Peyer's patch (tissue), 4 donors: ENCODE measurements around the gene SAFB. TPM values are rescaled to one million over a fixed set of nuclear protein-coding genes. Genes with fewer than 3 reads are reported as not detected.

Experiments used
- DNase-seq, 3 donors: peaks; one replicate each; pipeline ENCODE4 v3.0.0-alpha.2; 2017 to 2019
- H3K27ac ChIP-seq, 4 donors: fragments of 200-600 bp; sonication (generic); one replicate each; pipeline ENCODE4 v1.5.1; 2016 to 2019
- H3K27me3 ChIP-seq, 2 donors: fragments of 200-600 bp; sonication (generic); one replicate each; pipeline ENCODE4 v1.5.1; 2019
- H3K36me3 ChIP-seq, 3 donors: fragments of 200-600 bp; sonication (generic); one replicate each; pipeline ENCODE4 v1.5.1; 2016 to 2019
- H3K4me1 ChIP-seq, 4 donors: fragments of 200-600 bp; sonication (generic); one replicate each; pipeline ENCODE4 v1.5.1; 2016 to 2019
- H3K4me3 ChIP-seq, 4 donors: fragments of 200-600 bp; sonication (generic); 1 replicate in 3 of 4; 2 replicates in 1 of 4; pipeline ENCODE4 v1.5.1; 2016 to 2019; ENCODE audit warnings: mild to moderate bottlenecking in 1 of 4
- H3K9me3 ChIP-seq, 4 donors: fragments of 200-600 bp; sonication (generic); one replicate each; pipeline ENCODE4 v1.5.1; 2016 to 2019; ENCODE audit warnings: mild to moderate bottlenecking in 1 of 4
- POLR2A ChIP-seq, 2 donors: fragments of 450-650 bp; IDR thresholded peaks; one replicate each; pipeline ENCODE4 v1.5.1; 2017; ENCODE audit warnings: antibody characterized with exemption in 2 of 2, mild to moderate bottlenecking in 2 of 2, moderate library complexity in 2 of 2
- total RNA-seq, 4 donors: library from RNA; depleted of rRNA; stranded (reverse); fragments of >200 nt; gene quantifications; one replicate each; pipeline ENCODE4 v1.1.0, GENCODE V29; 2016
- TF ChIP-seq, protein P1 (sequence below), 6 experiments: fragments of 450-650 bp in 4 of 6; fragments of 200-600 bp in 2 of 6; sonication (generic) in 1 of 6; IDR thresholded peaks; one replicate each; pipeline ENCODE4 v1.5.1; 2017 to 2019; ENCODE audit warnings: antibody characterized with exemption in 6 of 6, mild to moderate bottlenecking in 3 of 6, moderate library complexity in 1 of 6

SAFB gene
- total RNA-seq, 4 donors from 2014 or later: 86.3 to 374 (median 163) TPM

DNA sequence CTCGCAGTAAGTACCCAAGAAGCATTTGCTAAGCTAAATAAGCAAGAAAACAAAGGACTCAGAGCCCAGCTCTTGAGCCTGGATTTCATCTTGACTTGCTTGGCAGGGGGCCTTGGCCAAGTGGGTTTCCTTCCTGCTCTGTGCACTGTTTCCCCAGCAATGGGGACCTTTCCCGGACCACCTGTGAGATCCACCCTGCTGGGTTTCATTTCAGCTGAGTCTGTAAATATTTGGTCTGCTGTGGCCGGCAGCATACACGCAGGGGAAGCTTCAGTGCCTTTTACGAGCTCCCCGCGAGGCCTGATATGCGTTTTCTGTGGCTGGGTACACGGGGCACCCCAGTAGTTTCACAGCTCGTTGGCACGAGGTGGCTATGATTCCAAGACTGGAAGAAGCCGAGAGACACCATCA is 42.7 kb upstream of the SAFB start:
- no peak for DNase-seq
- H3K27me3 ChIP-seq: no peaks in the 10 kb centered on the region
- H3K9me3 ChIP-seq: no peaks in the 10 kb centered on the region
- TF ChIP-seq, protein P1, sequence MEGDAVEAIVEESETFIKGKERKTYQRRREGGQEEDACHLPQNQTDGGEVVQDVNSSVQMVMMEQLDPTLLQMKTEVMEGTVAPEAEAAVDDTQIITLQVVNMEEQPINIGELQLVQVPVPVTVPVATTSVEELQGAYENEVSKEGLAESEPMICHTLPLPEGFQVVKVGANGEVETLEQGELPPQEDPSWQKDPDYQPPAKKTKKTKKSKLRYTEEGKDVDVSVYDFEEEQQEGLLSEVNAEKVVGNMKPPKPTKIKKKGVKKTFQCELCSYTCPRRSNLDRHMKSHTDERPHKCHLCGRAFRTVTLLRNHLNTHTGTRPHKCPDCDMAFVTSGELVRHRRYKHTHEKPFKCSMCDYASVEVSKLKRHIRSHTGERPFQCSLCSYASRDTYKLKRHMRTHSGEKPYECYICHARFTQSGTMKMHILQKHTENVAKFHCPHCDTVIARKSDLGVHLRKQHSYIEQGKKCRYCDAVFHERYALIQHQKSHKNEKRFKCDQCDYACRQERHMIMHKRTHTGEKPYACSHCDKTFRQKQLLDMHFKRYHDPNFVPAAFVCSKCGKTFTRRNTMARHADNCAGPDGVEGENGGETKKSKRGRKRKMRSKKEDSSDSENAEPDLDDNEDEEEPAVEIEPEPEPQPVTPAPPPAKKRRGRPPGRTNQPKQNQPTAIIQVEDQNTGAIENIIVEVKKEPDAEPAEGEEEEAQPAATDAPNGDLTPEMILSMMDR (IDR thresholded peaks at IDR 0.05): no peak
- no peak for TF ChIP-seq POLR2A (IDR thresholded peaks at IDR 0.05)
- H3K4me3 ChIP-seq: no peak overlapping the region
- peaks cover 0 to 4% (median 0%) of the 10 kb centered on the region in 4 donors for H3K4me1 ChIP-seq
- no peak overlapping the region for H3K27ac ChIP-seq
- H3K36me3 ChIP-seq: peaks cover 0 to 12% (median 0%) of the 10 kb centered on the region in 3 donors

DNA sequence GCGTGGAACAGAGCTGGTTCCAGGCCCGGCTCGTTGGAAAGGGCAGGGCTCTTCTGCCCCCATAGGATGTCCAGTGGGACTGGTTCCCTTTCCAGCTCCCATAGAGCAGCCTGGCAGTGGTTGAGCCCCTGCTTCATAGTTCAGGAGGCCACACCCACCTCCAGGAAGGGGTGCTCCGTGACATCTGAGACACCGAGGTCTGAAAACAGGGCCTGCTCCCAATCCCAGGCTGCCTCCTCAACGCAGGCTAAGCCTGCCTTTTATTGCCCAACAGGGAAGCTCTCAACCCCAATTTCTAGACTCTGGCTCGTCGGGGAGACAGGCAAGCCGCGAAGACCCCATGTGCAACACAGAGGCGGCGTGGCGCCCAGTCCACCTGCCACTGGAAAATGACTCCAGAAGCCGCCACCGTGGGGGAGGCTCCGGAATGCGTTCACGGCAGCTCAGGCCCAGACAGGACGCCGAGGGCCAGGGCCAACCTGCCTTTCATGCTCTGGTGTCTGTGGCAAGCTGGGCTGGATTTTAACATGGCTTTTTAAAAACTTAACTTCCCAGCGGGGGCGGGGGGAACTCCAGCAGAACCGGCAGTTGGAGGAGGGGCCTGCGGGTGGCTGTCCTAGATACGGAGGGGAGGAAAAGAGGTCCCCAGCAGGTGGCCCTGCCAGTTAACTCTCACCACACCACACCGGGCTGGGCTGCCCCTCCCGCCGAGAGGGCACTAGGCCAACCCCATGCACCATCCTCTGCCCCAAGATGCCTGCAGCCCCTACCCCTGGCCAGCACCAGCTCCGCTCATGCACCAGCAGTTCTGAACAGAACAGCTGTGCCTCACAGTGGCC is 37.2 kb upstream of the SAFB start:
- Histone ChIP-seq H3K9me3 (no peaks in the 10 kb centered on the region), H3K4me3 (no peak overlapping the region), H3K4me1 (no peaks in the 10 kb centered on the region), H3K27ac (peak overlapping the region in 1 of 4 donors; percentile 13), H3K27me3 (no peaks in the 10 kb centered on the region), H3K36me3 (peaks cover 0 to 59% (median 0%) of the 10 kb centered on the region in 3 donors)
- TF ChIP-seq, protein P1 (IDR thresholded peaks at IDR 0.05): no peak
- peak in 1 of 3 donors; percentile 20 for DNase-seq

DNA sequence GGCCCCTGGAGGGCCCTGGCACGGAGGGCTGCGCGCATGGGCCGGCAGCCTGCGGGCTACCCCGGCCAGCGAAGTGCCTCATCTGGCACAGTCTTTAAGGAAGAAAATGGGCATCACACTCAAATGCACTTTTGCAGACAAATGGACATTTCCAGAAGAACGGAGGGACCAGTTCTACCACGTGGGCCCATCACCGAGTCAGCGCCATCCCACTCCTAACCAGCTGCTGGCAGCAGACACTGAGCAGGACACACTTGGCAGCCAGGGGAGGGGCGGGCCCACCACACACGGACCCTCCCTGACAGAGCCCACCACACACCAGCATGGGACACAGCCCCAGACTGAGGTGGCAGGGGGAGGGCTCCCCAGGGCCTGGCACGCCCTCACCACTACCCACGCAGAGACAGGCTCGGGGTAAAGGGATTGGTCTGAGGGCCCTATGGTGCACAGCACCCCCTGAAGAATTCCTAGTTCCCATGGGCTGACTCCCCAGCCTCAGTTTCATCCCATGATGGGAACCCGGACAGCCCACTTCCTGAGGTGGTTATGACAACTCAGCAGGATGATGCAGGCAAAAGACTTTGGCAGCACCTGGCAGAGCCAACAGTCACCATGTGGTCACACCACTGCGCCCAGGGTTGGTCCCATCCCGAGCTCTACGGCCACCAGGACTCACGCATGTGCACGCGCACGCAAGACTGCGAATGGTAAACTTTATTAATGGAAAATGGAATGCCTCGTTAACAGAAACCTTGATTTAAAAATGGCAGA is 36.4 kb upstream of the SAFB start:
- Histone ChIP-seq H3K4me1 (no peaks in the 10 kb centered on the region), H3K4me3 (no peak overlapping the region), H3K27me3 (no peaks in the 10 kb centered on the region), H3K27ac (peak overlapping the region in 1 of 4 donors; percentile 13), H3K9me3 (no peaks in the 10 kb centered on the region), H3K36me3 (peaks cover 0 to 67% (median 2%) of the 10 kb centered on the region in 3 donors)
- no peak for DNase-seq
- TF ChIP-seq, protein P1 (IDR thresholded peaks at IDR 0.05): no peak
- no peak for TF ChIP-seq POLR2A (IDR thresholded peaks at IDR 0.05)

DNA sequence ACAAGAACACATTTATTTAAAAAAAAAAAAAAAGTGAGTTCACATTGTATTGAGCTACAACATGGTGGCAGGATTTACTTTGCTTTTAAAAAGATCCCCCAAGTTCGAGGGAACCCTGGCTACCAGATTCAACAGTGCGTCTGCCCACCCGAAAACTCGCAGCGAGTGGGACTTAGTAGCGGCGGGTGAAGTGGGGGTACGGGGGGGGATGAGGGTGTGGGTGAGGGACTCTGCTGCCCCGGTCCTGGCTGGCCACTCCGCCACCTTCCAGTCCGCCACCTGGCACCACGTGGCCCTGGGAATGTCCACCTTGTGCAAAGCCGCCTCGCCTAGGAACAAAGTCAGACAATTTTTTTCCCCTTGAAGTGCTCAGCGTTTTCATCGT is 35.8 kb upstream of the SAFB start:
- no peak for TF ChIP-seq POLR2A (IDR thresholded peaks at IDR 0.05)
- TF ChIP-seq, protein P1 (IDR thresholded peaks at IDR 0.05): no peak
- Histone ChIP-seq H3K27ac (no peak overlapping the region), H3K9me3 (no peaks in the 10 kb centered on the region), H3K36me3 (peaks cover 0 to 73% (median 6%) of the 10 kb centered on the region in 3 donors), H3K4me1 (no peaks in the 10 kb centered on the region), H3K4me3 (no peak overlapping the region), H3K27me3 (no peaks in the 10 kb centered on the region)
- DNase-seq: no peak

DNA sequence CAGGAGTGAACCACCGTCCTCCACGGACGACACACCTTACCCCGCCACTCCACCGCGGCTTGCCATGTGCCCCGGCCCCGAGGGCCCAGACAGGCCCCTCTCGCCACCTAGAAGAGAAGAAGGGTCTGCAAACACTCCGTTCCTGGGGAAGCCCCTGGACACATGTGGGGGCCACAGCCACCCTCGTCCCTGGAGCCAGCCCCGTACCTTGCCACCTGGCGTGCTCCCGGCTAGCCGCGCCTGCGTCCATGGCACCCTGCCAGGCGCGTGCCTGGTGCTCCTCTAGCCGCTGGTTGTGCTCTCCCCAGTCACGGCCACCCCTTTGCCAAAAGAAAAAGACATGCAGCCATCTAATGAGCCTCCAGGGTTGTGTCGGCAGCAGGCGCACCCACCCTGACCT is 35.2 kb upstream of the SAFB start:
- TF ChIP-seq, protein P1 (IDR thresholded peaks at IDR 0.05): no peak
- TF ChIP-seq POLR2A (IDR thresholded peaks at IDR 0.05): no peak
- peaks cover 0 to 73% (median 7%) of the 10 kb centered on the region in 3 donors for H3K36me3 ChIP-seq
- H3K27me3 ChIP-seq: no peaks in the 10 kb centered on the region
- no peak for DNase-seq
- H3K27ac ChIP-seq: no peak overlapping the region
- no peaks in the 10 kb centered on the region for H3K9me3 ChIP-seq
- H3K4me1 ChIP-seq: no peaks in the 10 kb centered on the region
- H3K4me3 ChIP-seq: no peak overlapping the region
